Measurements from ENCODE around the gene PTPRE.

PTPRE gene

DNA sequence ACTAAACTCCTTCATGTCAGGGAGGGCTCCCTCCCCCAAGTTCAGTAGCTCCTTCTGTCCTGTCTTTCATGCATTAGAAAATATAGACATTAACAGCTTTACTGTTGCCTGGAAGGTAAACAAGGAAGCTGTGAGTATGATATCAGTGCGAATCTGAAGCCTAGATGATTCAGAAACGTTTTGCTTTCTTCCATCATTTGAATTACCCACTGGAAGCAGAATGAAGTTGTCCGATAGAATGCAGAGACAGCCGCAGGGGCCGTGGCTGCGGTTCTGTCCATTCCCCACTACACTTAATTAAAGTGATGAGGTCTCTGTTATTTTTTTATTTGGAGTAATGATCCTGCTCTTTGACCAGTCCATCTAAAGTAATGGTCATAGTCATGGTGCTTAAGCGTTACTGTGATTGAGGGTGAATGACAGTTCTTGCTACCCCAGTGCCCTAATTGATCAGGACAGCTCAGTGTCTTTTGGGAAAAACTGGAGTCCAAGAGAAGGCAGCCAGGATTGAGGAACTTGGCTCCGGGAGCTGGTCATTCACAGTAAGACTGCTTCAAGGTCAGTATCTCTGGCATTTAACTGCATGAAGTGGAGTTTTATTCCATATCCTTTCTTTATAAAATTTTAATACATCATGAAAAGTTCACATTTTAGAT, 69.9 kb downstream of the PTPRE start:
- Histone ChIP-seq H3K27me3 (ENCODE audit: control insufficient read depth, insufficient read depth, low read length) (no peaks in the 10 kb centered on the region), H3K9ac (no peak overlapping the region), H3K4me2 (ENCODE audit: low read length) (no peak overlapping the region), H3K36me3 (ENCODE audit: control insufficient read depth, insufficient read depth, low read length) (no peaks in the 10 kb centered on the region), H2AFZ (no peak overlapping the region), H3K9me3 (ENCODE audit: control insufficient read depth, low read length) (no peaks in the 10 kb centered on the region), H3K4me1 (no peaks in the 10 kb centered on the region), H3K27ac (no peak overlapping the region), H3K79me2 (no peaks in the 10 kb centered on the region), H3K4me3 (ENCODE audit: low read depth, low read length) (no peak overlapping the region)
- TF ChIP-seq, protein P1, sequence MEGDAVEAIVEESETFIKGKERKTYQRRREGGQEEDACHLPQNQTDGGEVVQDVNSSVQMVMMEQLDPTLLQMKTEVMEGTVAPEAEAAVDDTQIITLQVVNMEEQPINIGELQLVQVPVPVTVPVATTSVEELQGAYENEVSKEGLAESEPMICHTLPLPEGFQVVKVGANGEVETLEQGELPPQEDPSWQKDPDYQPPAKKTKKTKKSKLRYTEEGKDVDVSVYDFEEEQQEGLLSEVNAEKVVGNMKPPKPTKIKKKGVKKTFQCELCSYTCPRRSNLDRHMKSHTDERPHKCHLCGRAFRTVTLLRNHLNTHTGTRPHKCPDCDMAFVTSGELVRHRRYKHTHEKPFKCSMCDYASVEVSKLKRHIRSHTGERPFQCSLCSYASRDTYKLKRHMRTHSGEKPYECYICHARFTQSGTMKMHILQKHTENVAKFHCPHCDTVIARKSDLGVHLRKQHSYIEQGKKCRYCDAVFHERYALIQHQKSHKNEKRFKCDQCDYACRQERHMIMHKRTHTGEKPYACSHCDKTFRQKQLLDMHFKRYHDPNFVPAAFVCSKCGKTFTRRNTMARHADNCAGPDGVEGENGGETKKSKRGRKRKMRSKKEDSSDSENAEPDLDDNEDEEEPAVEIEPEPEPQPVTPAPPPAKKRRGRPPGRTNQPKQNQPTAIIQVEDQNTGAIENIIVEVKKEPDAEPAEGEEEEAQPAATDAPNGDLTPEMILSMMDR (IDR thresholded peaks at IDR 0.05), result no peak

DNA sequence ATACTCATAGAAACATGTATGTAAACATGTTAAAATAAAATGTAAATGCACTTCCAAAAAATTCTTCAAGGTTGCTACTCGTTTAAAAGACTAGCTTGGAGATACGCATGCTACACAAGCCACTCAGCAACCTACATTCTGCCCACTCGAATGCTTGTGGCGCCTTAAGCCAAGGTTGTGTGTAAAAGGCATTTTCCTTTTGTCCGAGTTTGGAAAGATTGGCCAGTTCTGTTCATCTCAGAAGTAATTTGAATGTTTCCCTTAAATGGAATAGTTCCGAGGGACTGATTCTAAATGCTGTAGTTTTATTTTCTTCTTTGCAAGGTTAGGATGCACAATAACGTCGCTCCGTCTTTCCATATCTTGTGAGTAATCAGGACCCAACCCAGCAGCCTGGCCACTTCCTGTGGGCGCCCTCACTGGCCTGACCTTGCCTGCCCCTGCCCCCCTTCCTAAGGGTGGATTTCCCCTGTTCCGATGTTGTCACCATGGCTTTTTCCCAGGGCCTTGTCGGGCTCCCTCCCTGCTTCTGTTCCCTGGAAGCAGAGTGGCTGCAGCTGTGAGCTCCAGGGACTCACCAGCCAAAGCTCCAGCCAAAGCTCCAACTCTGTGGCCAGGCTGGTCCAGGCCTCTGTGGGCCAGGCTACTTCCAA, 70.6 kb downstream of the PTPRE start:
- H3K79me2 ChIP-seq, result no peaks in the 10 kb centered on the region
- TF ChIP-seq, protein P1 (IDR thresholded peaks at IDR 0.05), result no peak
- H3K4me2 ChIP-seq (ENCODE audit: low read length), result no peak overlapping the region
- peak overlapping the region; percentile 29 for H3K27ac ChIP-seq
- no peaks in the 10 kb centered on the region for H3K9me3 ChIP-seq (ENCODE audit: control insufficient read depth, low read length)
- H3K9ac ChIP-seq, result no peak overlapping the region
- no peaks in the 10 kb centered on the region for H3K4me1 ChIP-seq
- no peaks in the 10 kb centered on the region for H3K36me3 ChIP-seq (ENCODE audit: control insufficient read depth, insufficient read depth, low read length)
- H2AFZ ChIP-seq, result no peak overlapping the region
- H3K27me3 ChIP-seq (ENCODE audit: control insufficient read depth, insufficient read depth, low read length), result no peaks in the 10 kb centered on the region
- H3K4me3 ChIP-seq (ENCODE audit: low read depth, low read length), result no peak overlapping the region

DNA sequence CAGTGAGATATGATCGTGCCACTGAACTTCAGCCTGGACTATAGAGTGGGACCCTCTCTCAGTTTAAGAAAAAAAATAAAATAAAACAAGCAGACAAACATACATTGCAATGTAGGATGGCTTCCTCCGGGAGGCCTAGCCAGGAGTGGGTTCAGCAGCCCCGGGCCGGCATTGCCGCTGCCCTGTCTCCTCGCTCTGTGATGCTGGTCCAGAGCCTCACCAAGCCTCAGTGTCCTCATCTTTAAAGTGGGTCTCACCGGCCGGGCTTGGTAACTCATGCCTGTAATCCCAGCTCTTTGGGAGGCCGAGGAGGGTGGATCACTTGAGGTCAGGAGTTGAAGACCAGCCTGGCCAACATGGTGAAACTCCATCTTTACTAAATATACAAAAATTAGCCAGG, 71.6 kb downstream of the PTPRE start:
- TF ChIP-seq, protein P1 (IDR thresholded peaks at IDR 0.05), result no peak
- no peaks in the 10 kb centered on the region for H3K4me1 ChIP-seq
- H3K27ac ChIP-seq, result peak overlapping the region; percentile 5

DNA sequence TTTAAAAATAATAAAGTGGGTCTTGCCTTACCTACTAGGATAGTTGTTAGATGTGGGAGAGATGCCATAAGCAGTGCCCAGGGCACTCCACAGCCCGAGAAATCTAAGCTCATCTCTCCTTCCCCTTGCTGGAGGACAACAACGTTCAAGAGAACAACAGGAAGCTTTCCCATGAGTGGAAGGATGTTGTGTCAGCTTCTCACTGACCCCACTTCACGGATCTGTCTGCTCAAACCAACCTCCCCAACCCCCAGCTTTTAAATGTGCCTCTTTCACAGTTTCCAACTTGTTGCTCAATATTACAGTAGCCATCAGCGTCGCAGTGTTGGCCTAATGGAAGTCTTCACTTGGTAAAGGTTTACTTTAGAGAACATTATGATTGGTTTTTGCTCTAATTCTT, 72.1 kb downstream of the PTPRE start:
- H3K79me2 ChIP-seq, result no peaks in the 10 kb centered on the region
- TF ChIP-seq, protein P1 (IDR thresholded peaks at IDR 0.05), result no peak
- no peaks in the 10 kb centered on the region for H3K9me3 ChIP-seq (ENCODE audit: control insufficient read depth, low read length)
- H3K4me1 ChIP-seq, result no peaks in the 10 kb centered on the region
- H2AFZ ChIP-seq, result no peak overlapping the region
- H3K9ac ChIP-seq, result no peak overlapping the region
- H3K4me3 ChIP-seq (ENCODE audit: low read depth, low read length), result no peak overlapping the region
- no peak overlapping the region for H3K27ac ChIP-seq
- H3K4me2 ChIP-seq (ENCODE audit: low read length), result no peak overlapping the region
- no peaks in the 10 kb centered on the region for H3K27me3 ChIP-seq (ENCODE audit: control insufficient read depth, insufficient read depth, low read length)
- no peaks in the 10 kb centered on the region for H3K36me3 ChIP-seq (ENCODE audit: control insufficient read depth, insufficient read depth, low read length)

More for the DNA sequence above, 71.6 kb downstream of the PTPRE start:
- Histone ChIP-seq H3K9me3 (ENCODE audit: control insufficient read depth, low read length) (no peaks in the 10 kb centered on the region), H3K36me3 (ENCODE audit: control insufficient read depth, insufficient read depth, low read length) (no peaks in the 10 kb centered on the region), H3K4me2 (ENCODE audit: low read length) (no peak overlapping the region), H3K79me2 (no peaks in the 10 kb centered on the region), H2AFZ (no peak overlapping the region), H3K4me3 (ENCODE audit: low read depth, low read length) (no peak overlapping the region), H3K27me3 (ENCODE audit: control insufficient read depth, insufficient read depth, low read length) (no peaks in the 10 kb centered on the region), H3K9ac (no peak overlapping the region)

DNA sequence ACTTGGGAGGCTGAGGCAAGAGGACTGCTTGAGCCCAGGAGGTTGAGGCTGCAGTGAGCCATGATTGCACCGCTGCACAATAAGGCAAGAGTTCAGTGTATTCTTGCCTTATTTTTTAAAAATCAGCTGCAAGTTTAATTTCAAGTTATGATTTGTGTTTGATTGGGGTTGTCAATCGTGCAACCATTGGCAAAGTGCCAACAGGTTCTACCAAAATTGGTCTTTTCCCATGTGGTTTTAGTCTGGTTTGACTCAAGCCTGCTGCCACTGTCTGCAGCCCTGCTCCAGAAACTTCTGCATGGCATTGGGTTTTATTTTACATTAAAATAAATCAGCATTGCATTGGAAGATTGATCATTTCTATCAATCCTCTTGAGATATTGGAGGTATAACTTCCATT, 72.7 kb downstream of the PTPRE start:
- TF ChIP-seq, protein P1 (IDR thresholded peaks at IDR 0.05), result no peak
- no peaks in the 10 kb centered on the region for H3K4me1 ChIP-seq
- no peak overlapping the region for H3K27ac ChIP-seq
- H2AFZ ChIP-seq, result no peak overlapping the region
- H3K4me2 ChIP-seq (ENCODE audit: low read length), result no peak overlapping the region
- no peaks in the 10 kb centered on the region for H3K9me3 ChIP-seq (ENCODE audit: control insufficient read depth, low read length)
- H3K27me3 ChIP-seq (ENCODE audit: control insufficient read depth, insufficient read depth, low read length), result no peaks in the 10 kb centered on the region
- no peaks in the 10 kb centered on the region for H3K36me3 ChIP-seq (ENCODE audit: control insufficient read depth, insufficient read depth, low read length)
- no peak overlapping the region for H3K9ac ChIP-seq
- no peaks in the 10 kb centered on the region for H3K79me2 ChIP-seq
- no peak overlapping the region for H3K4me3 ChIP-seq (ENCODE audit: low read depth, low read length)

Measured in parathyroid adenoma (tissue), 2 donors.